Measurements from ENCODE around the gene TRMT44. TPM values are rescaled to one million over a fixed set of nuclear protein-coding genes. Genes with fewer than 3 reads are reported as not detected.

TRMT44 gene
- total and polyA plus RNA-seq, 2 donors (not counting 1 experiment from before 2014, with no cell fraction given): 13.3 to 37.4 TPM

GRCh38 chr4:8523766-8524165 is 83.2 kb downstream of the TRMT44 start:
- intact Hi-C loops (cut with micrococcal nuclease): no loop called here
- Mint-ChIP-seq H3K9me3 (ENCODE audit: insufficient read depth) (no peaks in the 10 kb centered on the region), H3K4me1 (no peaks in the 10 kb centered on the region), H3K27me3 (no peaks in the 10 kb centered on the region), H3K27ac (no peak overlapping the region), H3K4me3 (no peak overlapping the region)
- Histone ChIP-seq H3K36me3 (replicated peaks in 1 of 2; ENCODE audit: control extremely low read depth in 1 of 2, control insufficient read depth in 1 of 2, extremely low read depth in 1 of 2, insufficient read depth in 2 of 2, low read length in 1 of 2) (no peaks in the 10 kb centered on the region), H3K4me1 (ENCODE audit: control insufficient read depth in 2 of 2, insufficient read depth in 2 of 2, low read length in 2 of 2) (no peaks in the 10 kb centered on the region), H3K27ac (ENCODE audit: low read length in 2 of 2) (no peak overlapping the region), H4K20me1 (ENCODE audit: control insufficient read depth, insufficient read depth, low read length, poor library complexity, severe bottlenecking) (no peaks in the 10 kb centered on the region), H3K9me3 (ENCODE audit: control extremely low read depth in 1 of 3, control insufficient read depth in 2 of 3, insufficient read depth in 1 of 3, low read length in 2 of 3) (peaks cover 0 to 16% (median 6%) of the 10 kb centered on the region in 3 donors), H3K4me3 (ENCODE audit: control extremely low read depth in 1 of 5, extremely low read depth in 1 of 5, insufficient read depth in 1 of 5, low read depth in 2 of 5, low read length in 4 of 5) (no peak overlapping the region), H3K9ac (ENCODE audit: low read length) (no peak overlapping the region), H3K79me2 (ENCODE audit: control insufficient read depth, insufficient read depth, low read length) (no peaks in the 10 kb centered on the region), H3K4me2 (replicated peaks; ENCODE audit: low read depth, low read length, poor library complexity, severe bottlenecking) (no peak overlapping the region), H3K27me3 (replicated peaks in 1 of 4; ENCODE audit: control extremely low read depth in 1 of 4, control insufficient read depth in 3 of 4, insufficient read depth in 4 of 4, low read length in 3 of 4) (no peaks in the 10 kb centered on the region), H2AFZ (ENCODE audit: insufficient read depth, low read depth, low read length, poor library complexity, severe bottlenecking) (no peak overlapping the region)
- no peak for TF ChIP-seq EZH2 (IDR thresholded peaks at IDR 0.05; ENCODE audit: borderline replicate concordance, insufficient read depth, low read depth, low read length, poor library complexity, severe bottlenecking)
- no peak for TF ChIP-seq CTCF (IDR thresholded peaks at IDR 0.05)
- ATAC-seq (ENCODE audit: low read depth) (no peak), DNase-seq (no peak)
- ChIA-PET POLR2A (no interaction called here), CTCF (interaction anchor here (0.9 kb wide), 1 partner anchor 281 kb away, joined by 3 read pairs; no protein-coding TSS in a partner anchor)
- 87% methylated on average over 3 of the region's 3 CpGs for WGBS (ENCODE audit: insufficient coverage)

GRCh38 chr4:8524595-8525382 is 84.2 kb downstream of the TRMT44 start:
- Histone ChIP-seq H3K4me3 (ENCODE audit: control extremely low read depth in 1 of 5, extremely low read depth in 1 of 5, insufficient read depth in 1 of 5, low read depth in 2 of 5, low read length in 4 of 5) (no peak overlapping the region), H3K9me3 (ENCODE audit: control extremely low read depth in 1 of 3, control insufficient read depth in 2 of 3, insufficient read depth in 1 of 3, low read length in 2 of 3) (peaks cover 0 to 14% (median 6%) of the 10 kb centered on the region in 3 donors), H3K9ac (ENCODE audit: low read length) (no peak overlapping the region), H3K79me2 (ENCODE audit: control insufficient read depth, insufficient read depth, low read length) (no peaks in the 10 kb centered on the region), H3K36me3 (replicated peaks in 1 of 2; ENCODE audit: control extremely low read depth in 1 of 2, control insufficient read depth in 1 of 2, extremely low read depth in 1 of 2, insufficient read depth in 2 of 2, low read length in 1 of 2) (no peaks in the 10 kb centered on the region), H4K20me1 (ENCODE audit: control insufficient read depth, insufficient read depth, low read length, poor library complexity, severe bottlenecking) (no peaks in the 10 kb centered on the region), H3K4me1 (ENCODE audit: control insufficient read depth in 2 of 2, insufficient read depth in 2 of 2, low read length in 2 of 2) (no peaks in the 10 kb centered on the region), H2AFZ (ENCODE audit: insufficient read depth, low read depth, low read length, poor library complexity, severe bottlenecking) (no peak overlapping the region), H3K4me2 (replicated peaks; ENCODE audit: low read depth, low read length, poor library complexity, severe bottlenecking) (no peak overlapping the region), H3K27ac (ENCODE audit: low read length in 2 of 2) (no peak overlapping the region), H3K27me3 (replicated peaks in 1 of 4; ENCODE audit: control extremely low read depth in 1 of 4, control insufficient read depth in 3 of 4, insufficient read depth in 4 of 4, low read length in 3 of 4) (no peaks in the 10 kb centered on the region)
- H3K4me1 Mint-ChIP-seq: no peaks in the 10 kb centered on the region
- ChIA-PET CTCF (interaction anchor here (0.9 kb wide), 1 partner anchor 282 kb away, joined by 3 read pairs; no protein-coding TSS in a partner anchor), POLR2A (no interaction called here)
- H3K4me3 Mint-ChIP-seq: no peak overlapping the region
- no peak for ATAC-seq (ENCODE audit: low read depth)
- DNase-seq: no peak
- no peak overlapping the region for H3K27ac Mint-ChIP-seq
- no peaks in the 10 kb centered on the region for H3K9me3 Mint-ChIP-seq (ENCODE audit: insufficient read depth)
- 82% methylated on average over 5 of the region's 12 CpGs for WGBS (ENCODE audit: insufficient coverage)
- intact Hi-C loops (cut with micrococcal nuclease): no loop called here
- TF ChIP-seq EZH2 (IDR thresholded peaks at IDR 0.05; ENCODE audit: borderline replicate concordance, insufficient read depth, low read depth, low read length, poor library complexity, severe bottlenecking) (no peak), CTCF (IDR thresholded peaks at IDR 0.05) (no peak)
- no peaks in the 10 kb centered on the region for H3K27me3 Mint-ChIP-seq
